ENCODE results near the gene RBMS3.
"Not testable (repeated sequence)": the region's sequence is repeated elsewhere in the genome, so short reads cannot be mapped to it uniquely, and the experiment has no call there.

- not testable (repeated sequence) for TF ChIP-seq CTCF, POLR2A (IDR thresholded peaks at IDR 0.05)
These were observed 45.7 kb downstream of the RBMS3 start for GRCh38 chr3:29326540-29326939.
